Hepatocyte (in vitro differentiated cells): ENCODE data around the gene PACRG. TPM values are rescaled to one million over a fixed set of nuclear protein-coding genes. Genes with fewer than 3 reads are reported as not detected.

ENCODE experiments used
- DNase-seq: peaks from one replicate; pipeline ENCODE4 v3.0.0-alpha.2; 2016; ENCODE audit warnings: low spot score
- H2AFZ ChIP-seq: fragments of 200-600 bp; sonication (generic); 2 replicates; pipeline ENCODE4 v1.6.0; 2016; ENCODE audit warnings: antibody characterized with exemption, mild to moderate bottlenecking
- H3K27ac ChIP-seq: fragments of 200-600 bp; sonication (generic); 2 replicates; pipeline ENCODE4 v1.5.1; 2016; ENCODE audit warnings: mild to moderate bottlenecking
- H3K27me3 ChIP-seq: fragments of 200-600 bp; sonication (generic); 2 replicates; pipeline ENCODE4 v1.6.1; 2016
- H3K36me3 ChIP-seq: fragments of 200-600 bp; sonication (generic); replicated peaks from 2 replicates; pipeline ENCODE4 v1.5.1; 2016; ENCODE audit warnings: low read depth; ENCODE audit not compliant: insufficient read depth
- H3K4me1 ChIP-seq: fragments of 200-600 bp; sonication (generic); 2 replicates; pipeline ENCODE4 v1.5.1; 2016; ENCODE audit warnings: mild to moderate bottlenecking, moderate library complexity; ENCODE audit not compliant: insufficient read depth
- H3K4me2 ChIP-seq: fragments of 200-600 bp; sonication (generic); 2 replicates; pipeline ENCODE4 v1.6.0; 2016
- H3K4me3 ChIP-seq: fragments of 200-600 bp; sonication (generic); 2 replicates; pipeline ENCODE4 v1.5.1; 2016; ENCODE audit warnings: mild to moderate bottlenecking
- H3K79me2 ChIP-seq: fragments of 200-600 bp; sonication (generic); 2 replicates; pipeline ENCODE4 v1.6.0; 2017; ENCODE audit warnings: mild to moderate bottlenecking
- H3K9me2 ChIP-seq: fragments of 200-600 bp; sonication (generic); replicated peaks from 2 replicates; pipeline ENCODE4 v1.6.0; 2017; ENCODE audit warnings: mild to moderate bottlenecking; ENCODE audit not compliant: insufficient read depth
- H3K9me3 ChIP-seq: fragments of 200-600 bp; sonication (generic); 2 replicates; pipeline ENCODE4 v1.5.1; 2016; ENCODE audit warnings: low read depth, mild to moderate bottlenecking
- H4K20me1 ChIP-seq: fragments of 200-600 bp; sonication (generic); 2 replicates; pipeline ENCODE4 v1.6.0; 2016; ENCODE audit warnings: mild to moderate bottlenecking; ENCODE audit not compliant: insufficient read depth, poor library complexity, severe bottlenecking
- CTCF ChIP-seq: fragments of 200-600 bp; sonication (generic); IDR thresholded peaks from 2 replicates; pipeline ENCODE4 v1.5.1; 2016; ENCODE audit warnings: antibody characterized with exemption, mild to moderate bottlenecking; ENCODE audit not compliant: poor library complexity
- EZH2 ChIP-seq: fragments of 200-600 bp; sonication (generic); IDR thresholded peaks from 2 replicates; pipeline ENCODE4 v1.6.1; 2016; ENCODE audit warnings: antibody characterized with exemption, mild to moderate bottlenecking, borderline replicate concordance
- EZH2phosphoT487 ChIP-seq: fragments of 200-600 bp; sonication (generic); IDR thresholded peaks from one replicate; pipeline ENCODE4 v1.6.1; 2018; ENCODE audit warnings: antibody characterized with exemption, mild to moderate bottlenecking, low read depth, moderate library complexity; ENCODE audit not compliant: unreplicated experiment, severe bottlenecking
- WGBS: methylation state at CpG from one replicate; pipeline ENCODE4 v1.1.6; 2016; ENCODE audit warnings: low lambda C conversion rate; ENCODE audit errors: missing lambda C conversion rate; 5-methylcytosine and 5-hydroxymethylcytosine counted together
- polyA plus RNA-seq: library from polyadenylated mRNA; unstranded; fragments of >200 nt; fragmentation: Nextera tagmentation; extraction: Ambion mirVana; gene quantifications from 2 replicates; pipeline ENCODE4 v1.2.1, GENCODE V29; 2016
- total RNA-seq: library from RNA; depleted of rRNA; stranded (reverse); fragments of >200 nt; gene quantifications from 2 replicates; pipeline ENCODE4 v1.2.3, GENCODE V29; 2014

PACRG gene
- total and polyA plus RNA-seq, 2 experiments from 2014 or later = 0.91 to 2.6 TPM

GRCh38 chr6:162856885-162857284 is 129.1 kb downstream of the PACRG start:
- DNase-seq = peak; percentile 80
- peak overlapping the region; percentile 22 for H3K4me3 ChIP-seq
- WGBS = 13% methylated on average over 7 of the region's 7 CpGs
- peak overlapping the region; percentile 71 for H3K4me2 ChIP-seq
- H3K27me3 ChIP-seq = no peaks in the 10 kb centered on the region
- no peaks in the 10 kb centered on the region for H4K20me1 ChIP-seq
- H3K9me2 ChIP-seq = no peaks in the 10 kb centered on the region
- peak overlapping the region; percentile 75 for H3K27ac ChIP-seq
- TF ChIP-seq CTCF (peak; percentile 67), EZH2phosphoT487 (no peak)
- H2AFZ ChIP-seq = peak overlapping the region; percentile 84
- no peaks in the 10 kb centered on the region for H3K36me3 ChIP-seq
- no peaks in the 10 kb centered on the region for H3K79me2 ChIP-seq
- no peaks in the 10 kb centered on the region for H3K9me3 ChIP-seq
- H3K4me1 ChIP-seq = peaks cover 14% of the 10 kb centered on the region

GRCh38 chr6:162857326-162857725 is 129.6 kb downstream of the PACRG start:
- Histone ChIP-seq H3K27ac (peak overlapping the region; percentile 75), H3K4me2 (peak overlapping the region; percentile 71), H3K79me2 (no peaks in the 10 kb centered on the region), H4K20me1 (no peaks in the 10 kb centered on the region), H3K4me1 (peaks cover 14% of the 10 kb centered on the region), H2AFZ (peak overlapping the region; percentile 84), H3K9me2 (no peaks in the 10 kb centered on the region), H3K27me3 (no peaks in the 10 kb centered on the region), H3K36me3 (no peaks in the 10 kb centered on the region), H3K9me3 (no peaks in the 10 kb centered on the region), H3K4me3 (peak overlapping the region; percentile 22)
- no peak for TF ChIP-seq EZH2phosphoT487
- no peak for TF ChIP-seq EZH2
- no peak for TF ChIP-seq CTCF
- WGBS = 20% methylated on average over 2 of the region's 2 CpGs
- DNase-seq = no peak

- H3K9me2 ChIP-seq = no peaks in the 10 kb centered on the region
Observed at GRCh38 chr6:162862462-162862861, 134.7 kb downstream of the PACRG start.

More at GRCh38 chr6:162862462-162862861, 134.7 kb downstream of the PACRG start:
- Histone ChIP-seq H3K27me3 (no peaks in the 10 kb centered on the region), H3K4me1 (peaks cover 3% of the 10 kb centered on the region), H4K20me1 (no peaks in the 10 kb centered on the region), H3K9me3 (no peaks in the 10 kb centered on the region), H3K4me3 (no peak overlapping the region), H3K36me3 (no peaks in the 10 kb centered on the region), H3K4me2 (no peak overlapping the region), H3K27ac (no peak overlapping the region), H2AFZ (no peak overlapping the region), H3K79me2 (no peaks in the 10 kb centered on the region)
- TF ChIP-seq EZH2 (no peak), CTCF (no peak), EZH2phosphoT487 (no peak)
- DNase-seq = no peak
- 61% methylated on average over 3 of the region's 3 CpGs for WGBS
